Measurements from ENCODE around the gene KCNJ1. TPM values are rescaled to one million over a fixed set of nuclear protein-coding genes. Genes with fewer than 3 reads are reported as not detected.

The KCNJ1 gene
- total RNA-seq, 6 experiments from 2014 or later: not detected

DNA sequence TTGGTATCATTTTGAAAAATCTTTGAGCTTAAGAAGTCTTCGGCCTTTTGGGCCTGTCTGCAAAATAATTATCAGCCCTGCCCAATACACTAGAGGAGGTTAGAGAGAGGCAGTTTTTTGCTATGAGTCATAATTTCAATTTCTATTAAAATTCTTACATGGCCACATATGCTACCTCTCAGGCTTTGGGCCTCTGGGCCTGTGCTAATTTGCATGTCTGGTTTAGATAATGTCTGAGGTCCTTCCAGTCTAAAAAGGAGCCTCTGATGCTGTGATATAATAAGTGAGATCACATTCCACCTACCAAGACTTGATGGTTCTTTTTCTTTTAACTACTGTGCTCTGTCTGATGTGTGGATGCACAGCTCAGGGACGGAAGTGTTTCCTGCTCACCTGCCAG lies 70.8 kb downstream of the KCNJ1 start:
- peak; percentile 70 for DNase-seq
- no peaks in the 10 kb centered on the region; the same call in 1 of the 2 replicates for H3K27me3 Mint-ChIP-seq (ENCODE audit: insufficient read depth)
- H3K27ac Mint-ChIP-seq: peak overlapping the region; percentile 31; the same call in 1 of the 2 replicates
- peaks cover 36% of the 10 kb centered on the region for H3K36me3 Mint-ChIP-seq (ENCODE audit: low read depth)
- peaks cover 13% of the 10 kb centered on the region for H3K4me1 Mint-ChIP-seq (ENCODE audit: low read depth)
- no peaks in the 10 kb centered on the region for H3K9me3 Mint-ChIP-seq
- no peak overlapping the region for H3K4me3 Mint-ChIP-seq
- TF ChIP-seq CTCF (IDR thresholded peaks at IDR 0.05): no peak

GRCh38 chr11:128790196-128790595 lies 76.9 kb downstream of the KCNJ1 start:
- Mint-ChIP-seq H3K36me3 (ENCODE audit: low read depth) (peaks cover 12% of the 10 kb centered on the region), H3K27ac (no peak overlapping the region), H3K4me3 (no peak overlapping the region), H3K4me1 (ENCODE audit: low read depth) (no peaks in the 10 kb centered on the region), H3K9me3 (no peaks in the 10 kb centered on the region), H3K27me3 (ENCODE audit: insufficient read depth) (no peaks in the 10 kb centered on the region; the same call in 1 of the 2 replicates)
- DNase-seq: no peak
- no peak for TF ChIP-seq CTCF (IDR thresholded peaks at IDR 0.05)

GRCh38 chr11:128789497-128790150 lies 77.5 kb downstream of the KCNJ1 start:
- no peaks in the 10 kb centered on the region for H3K9me3 Mint-ChIP-seq
- no peak for TF ChIP-seq CTCF (IDR thresholded peaks at IDR 0.05)
- peaks cover 15% of the 10 kb centered on the region for H3K36me3 Mint-ChIP-seq (ENCODE audit: low read depth)
- no peak overlapping the region for H3K4me3 Mint-ChIP-seq
- no peaks in the 10 kb centered on the region; the same call in 1 of the 2 replicates for H3K27me3 Mint-ChIP-seq (ENCODE audit: insufficient read depth)
- H3K27ac Mint-ChIP-seq: no peak overlapping the region
- no peak for DNase-seq
- no peaks in the 10 kb centered on the region for H3K4me1 Mint-ChIP-seq (ENCODE audit: low read depth)

Other genes starting within 250 kb of the KCNJ1 start
- gene FLI1, start 173.2 kb downstream of the KCNJ1 start, total RNA-seq (2021; fragmentation: NEBNext Ultra II Directional; extraction: Animal tissue kit (Norgen Biotek cat#: 25700)): 10 to 100 TPM; 11.0 to 24.2 (median 19.8) TPM
- gene KCNJ5, start 24.1 kb upstream of the KCNJ1 start, total RNA-seq (2021; fragmentation: NEBNext Ultra II Directional; extraction: Animal tissue kit (Norgen Biotek cat#: 25700)): not detected
- not detected for gene TP53AIP1, start 75.6 kb upstream of the KCNJ1 start, total RNA-seq (2021; fragmentation: NEBNext Ultra II Directional; extraction: Animal tissue kit (Norgen Biotek cat#: 25700))

All from HFFc6 (cell line).